H1 (cell line): ENCODE data around the gene STEEP1. TPM values are rescaled to one million over a fixed set of nuclear protein-coding genes. Genes with fewer than 3 reads are reported as not detected.

Experiments used
- polyA plus RNA-seq, 7 experiments: library from polyadenylated mRNA; depleted of rRNA in 3 of 7; stranded (reverse) in 5 of 7; unstranded in 2 of 7; fragments of >200 nt in 5 of 7; fragments of 200-250 nt in 2 of 7; gene quantifications; 1 replicate in 5 of 7; 2 replicates in 1 of 7; 4 replicates in 1 of 7; pipeline versions ENCODE4 v1.2.1 to v1.2.3, GENCODE V29; 2011 to 2013; ENCODE audit warnings: missing spikeins in 2 of 7, mixed read lengths in 2 of 7
- total RNA-seq: library from RNA; stranded (reverse); fragmentation: NEBNext Ultra II Directional; extraction: Animal tissue kit (Norgen Biotek cat#: 25700); gene quantifications from 2 replicates; pipeline ENCODE4 v1.2.1, GENCODE V29; 2021

Gene STEEP1
- total and polyA plus RNA-seq, 2 of the 8 experiments (the other 6 are each of a cell fraction or from before 2014, with no cell fraction given) = 9.2 to 29.7 TPM

Other genes with a start within 250 kb of the STEEP1 start
- 4.6 and 5.8 TPM in 2 replicates for gene SLC25A43, start 166.1 kb downstream of the STEEP1 start, total RNA-seq
- gene SLC25A43, start 166.1 kb downstream of the STEEP1 start, polyA plus RNA-seq (2011; rRNA removed) = 3.1 and 4.1 TPM in 2 replicates
- gene SLC25A5, start 97.0 kb downstream of the STEEP1 start, total RNA-seq = 512 and 520 TPM in 2 replicates
- 727 and 851 TPM in 2 replicates for gene SLC25A5, start 97.0 kb downstream of the STEEP1 start, polyA plus RNA-seq (2011; rRNA removed)
- gene UBE2A, start 9.2 kb upstream of the STEEP1 start, total RNA-seq = 43.8 and 43.9 TPM in 2 replicates
- gene UBE2A, start 9.2 kb upstream of the STEEP1 start, polyA plus RNA-seq (2011; rRNA removed) = 22.4 and 24.8 TPM in 2 replicates
- gene NKRF, start 41.0 kb upstream of the STEEP1 start, total RNA-seq = 11.4 and 12.3 TPM in 2 replicates
- 3.1 and 3.8 TPM in 2 replicates for gene NKRF, start 41.0 kb upstream of the STEEP1 start, polyA plus RNA-seq (2011; rRNA removed)
- 27.9 and 31.0 TPM in 2 replicates for gene SEPTIN6, start 127.8 kb upstream of the STEEP1 start, total RNA-seq
- 38.6 and 42.6 TPM in 2 replicates for gene SEPTIN6, start 127.8 kb upstream of the STEEP1 start, polyA plus RNA-seq (2011; rRNA removed)
- gene SOWAHD, start 193.2 kb upstream of the STEEP1 start, total RNA-seq = 1.7 and 1.8 TPM in 2 replicates
- 2.6 and 2.9 TPM in 2 replicates for gene SOWAHD, start 193.2 kb upstream of the STEEP1 start, polyA plus RNA-seq (2011; rRNA removed)
- 1,901 and 1,942 TPM in 2 replicates for gene RPL39, start 226.2 kb upstream of the STEEP1 start, total RNA-seq
- 1,054 and 2,394 TPM in 2 replicates for gene RPL39, start 226.2 kb upstream of the STEEP1 start, polyA plus RNA-seq (2011; rRNA removed)